HCT116 (cell line): ENCODE measurements around the gene PGRMC2. TPM values are rescaled to one million over a fixed set of nuclear protein-coding genes. Genes with fewer than 3 reads are reported as not detected.

Experiments
- ATAC-seq: fragments of 200-7000 bp; cut with Tn5 transposase; 2 replicates; pipeline ENCODE4 v1.9.1; 2020; ENCODE audit warnings: mild to moderate bottlenecking, moderate library complexity
- BruUV-seq: library from RNA; stranded (reverse); fragments of 400-500 nt; replicated peaks from 2 replicates; lab custom pipeline; 2021; lab: Mats Ljungman, UMichigan
- CTCF ChIA-PET: fragments of 300-600 bp; sonication (Branson Sonifier 250); formaldehyde crosslinking; loops from one replicate; lab custom pipeline; 2021; ENCODE audit warnings: antibody characterized with exemption; lab: Charles Lee
- POLR2A ChIA-PET: fragments of 300-600, 350-600 bp; sonication (Branson Sonifier 250); formaldehyde crosslinking; loops from one replicate; lab custom pipeline; 2021; ENCODE audit warnings: antibody characterized with exemption; lab: Charles Lee
- RAD21 ChIA-PET, 2 experiments: fragments of 300-600 bp; sonication (Branson Sonifier 250); formaldehyde crosslinking; loops; one replicate each; lab custom pipeline; 2023; ENCODE audit warnings: low total read pairs in 2 of 2; ENCODE audit not compliant: uncharacterized antibody in 2 of 2, unreplicated experiment in 2 of 2, low non-redundant PET in 1 of 2; lab: Charles Lee
- DNase-seq: peaks from one replicate; pipeline ENCODE4 v3.0.0-alpha.2; 2010; ENCODE audit warnings: low read depth, low spot score
- H2AFZ ChIP-seq: fragments of 200-600 bp; shearing (Covaris generic), sonication (generic); 2 replicates; pipeline ENCODE4 v1.6.1; 2017; ENCODE audit warnings: low read depth, mixed run types, mixed read lengths, antibody characterized with exemption, low read length; ENCODE audit not compliant: poor library complexity, severe bottlenecking
- H3K27ac ChIP-seq: 2 replicates; pipeline ENCODE4 v1.5.1; 2012; ENCODE audit warnings: low read depth, low read length
- H3K27me3 ChIP-seq: fragments of 200-600 bp; sonication (generic); 2 replicates; pipeline ENCODE4 v1.6.1; 2016; ENCODE audit warnings: mixed run types, low read length, mixed read lengths; ENCODE audit not compliant: insufficient read depth
- H3K36me3 ChIP-seq, 2 experiments: fragments of 200-500 bp in 1 of 2; fragments of 200-600 bp in 1 of 2; sonication (Bioruptor generic) in 1 of 2; sonication (generic) in 1 of 2; 2 replicates each; pipeline versions ENCODE4 v1.5.1 to v1.6.1; 2014 to 2016; ENCODE audit warnings: low read length in 2 of 2, inconsistent platforms in 1 of 2, mixed read lengths in 1 of 2, mixed run types in 1 of 2; ENCODE audit not compliant: insufficient read depth in 2 of 2, control insufficient read depth in 1 of 2
- H3K4me1 ChIP-seq, 2 experiments: fragments of 200-600 bp in 1 of 2; sonication (generic) in 1 of 2; 2 replicates each; pipeline versions ENCODE4 v1.5.1 to v1.6.1; 2012 to 2017; ENCODE audit warnings: low read length in 2 of 2, inconsistent platforms in 1 of 2, mild to moderate bottlenecking in 1 of 2, mixed read lengths in 1 of 2, mixed run types in 1 of 2, moderate library complexity in 1 of 2; ENCODE audit not compliant: insufficient read depth in 2 of 2, control insufficient read depth in 1 of 2
- H3K4me2 ChIP-seq: fragments of 200-600 bp; sonication (generic); 2 replicates; pipeline ENCODE4 v1.6.1; 2017; ENCODE audit warnings: mixed run types, low read length, mixed read lengths
- H3K4me3 ChIP-seq, 2 experiments: fragments of 200-600 bp in 1 of 2; sonication (generic) in 1 of 2; replicated peaks in 1 of 2; 2 replicates each; pipeline ENCODE4 v1.5.1; 2011 to 2016; ENCODE audit warnings: low read length in 2 of 2, control low read depth in 1 of 2, low read depth in 1 of 2, mild to moderate bottlenecking in 1 of 2, mixed read lengths in 1 of 2, mixed run types in 1 of 2
- H3K79me2 ChIP-seq: fragments of 200-600 bp; sonication (generic); 2 replicates; pipeline ENCODE4 v1.6.1; 2017; ENCODE audit warnings: mild to moderate bottlenecking, mixed run types, low read length, moderate library complexity, mixed read lengths; ENCODE audit not compliant: insufficient read depth
- H3K9ac ChIP-seq: fragments of 200-600 bp; sonication (generic); 2 replicates; pipeline ENCODE4 v1.6.1; 2016; ENCODE audit warnings: low read length, mixed read lengths
- H3K9me2 ChIP-seq: fragments of 200-600 bp; sonication (generic), shearing (Covaris generic); 2 replicates; pipeline ENCODE4 v1.6.1; 2017; ENCODE audit warnings: mixed run types, mild to moderate bottlenecking, moderate library complexity; ENCODE audit not compliant: insufficient read depth
- H3K9me3 ChIP-seq, 2 experiments: fragments of 200-500 bp in 1 of 2; fragments of 200-600 bp in 1 of 2; sonication (Bioruptor generic) in 1 of 2; sonication (generic) in 1 of 2; 2 replicates each; pipeline ENCODE4 v1.6.1; 2014 to 2017; ENCODE audit warnings: low read length in 2 of 2, mixed read lengths in 2 of 2, inconsistent platforms in 1 of 2, low read depth in 1 of 2, mild to moderate bottlenecking in 1 of 2, mixed run types in 1 of 2, moderate library complexity in 1 of 2; ENCODE audit not compliant: control insufficient read depth in 1 of 2, insufficient read depth in 1 of 2
- H4K20me1 ChIP-seq: fragments of 200-600 bp; sonication (generic), shearing (Covaris generic); 2 replicates; pipeline ENCODE4 v1.6.1; 2017; ENCODE audit warnings: mixed run types, mild to moderate bottlenecking, moderate library complexity; ENCODE audit not compliant: insufficient read depth
- CBX3 ChIP-seq: IDR thresholded peaks from 2 replicates; pipeline ENCODE4 v1.6.1; 2012; ENCODE audit warnings: low read depth
- CEBPB ChIP-seq: IDR thresholded peaks from 2 replicates; pipeline ENCODE4 v1.6.1; 2012; ENCODE audit warnings: low read depth
- EGR1 ChIP-seq: IDR thresholded peaks from 2 replicates; pipeline ENCODE4 v1.6.1; 2012; ENCODE audit warnings: low read depth
- EZH2phosphoT487 ChIP-seq: fragments of 200-600 bp; IDR thresholded peaks from 2 replicates; pipeline ENCODE4 v1.6.1; 2018; ENCODE audit warnings: antibody characterized with exemption, borderline replicate concordance
- JUND ChIP-seq: IDR thresholded peaks from 2 replicates; pipeline ENCODE4 v1.6.1; 2012
- POLR2A ChIP-seq: IDR thresholded peaks from 2 replicates; pipeline ENCODE4 v1.7.0; 2011; ENCODE audit warnings: borderline replicate concordance; ENCODE audit not compliant: insufficient read depth, insufficient read length; ENCODE audit errors: extremely low read depth
- RAD21 ChIP-seq: IDR thresholded peaks from 2 replicates; pipeline ENCODE4 v1.6.1; 2012; ENCODE audit warnings: low read depth, mild to moderate bottlenecking
- SIN3A ChIP-seq: IDR thresholded peaks from 2 replicates; pipeline ENCODE4 v1.6.1; 2012; ENCODE audit warnings: low read depth
- SP1 ChIP-seq: IDR thresholded peaks from 2 replicates; pipeline ENCODE4 v1.6.1; 2012; ENCODE audit warnings: low read depth
- TCF7L2 ChIP-seq: IDR thresholded peaks from 2 replicates; pipeline ENCODE4 v1.7.0; 2011; ENCODE audit warnings: borderline replicate concordance, inconsistent platforms; ENCODE audit not compliant: insufficient read depth, insufficient read length; ENCODE audit errors: extremely low read depth
- ZBTB33 ChIP-seq: IDR thresholded peaks from 2 replicates; pipeline ENCODE4 v1.6.1; 2011; ENCODE audit warnings: mild to moderate bottlenecking, low read length, moderate library complexity; ENCODE audit not compliant: insufficient replicate concordance; ENCODE audit errors: extremely low read depth
- ZFX ChIP-seq: fragments of 450-650 bp; IDR thresholded peaks from 2 replicates; pipeline ENCODE4 v1.6.1; 2017
- ZNF274 ChIP-seq: fragments of 200-500 bp; sonication (Bioruptor generic); IDR thresholded peaks from 2 replicates; pipeline ENCODE4 v1.6.1; 2014; ENCODE audit warnings: mild to moderate bottlenecking, low read depth, low read length, inconsistent platforms
- intact Hi-C: fragments of 100-400 bp; cut with micrococcal nuclease; formaldehyde crosslinking; loops from 2 replicates; pipeline ENCODE4 v1.10.0; 2022
- total RNA-seq: library from RNA; stranded (reverse); gene quantifications from one replicate; pipeline ENCODE4 v1.2.1, GENCODE V29; 2021; ENCODE audit not compliant: unreplicated experiment
- TF ChIP-seq, protein P1 (sequence below): IDR thresholded peaks from 2 replicates; pipeline ENCODE4 v1.6.1; 2012
- TF ChIP-seq, protein P2 (sequence below): IDR thresholded peaks from 2 replicates; pipeline ENCODE4 v1.6.1; 2012; ENCODE audit warnings: low read depth

The PGRMC2 gene
- total RNA-seq, 1 experiment from 2014 or later: 52.3 TPM

GRCh38 chr4:128335541-128335940 is 47.9 kb upstream of the PGRMC2 start:
- ATAC-seq (no peak), DNase-seq (no peak)
- ChIA-PET CTCF (no interaction called here), RAD21 (no interaction called here), POLR2A (no interaction called here)
- TF ChIP-seq ZFX (no peak), ZBTB33 (no peak), SIN3A (no peak), EGR1 (no peak), CEBPB (no peak), ZNF274 (no peak), EZH2phosphoT487 (no peak), SP1 (no peak), JUND (no peak), CBX3 (no peak), TCF7L2 (no peak), RAD21 (no peak), POLR2A (no peak)
- TF ChIP-seq, protein P1, sequence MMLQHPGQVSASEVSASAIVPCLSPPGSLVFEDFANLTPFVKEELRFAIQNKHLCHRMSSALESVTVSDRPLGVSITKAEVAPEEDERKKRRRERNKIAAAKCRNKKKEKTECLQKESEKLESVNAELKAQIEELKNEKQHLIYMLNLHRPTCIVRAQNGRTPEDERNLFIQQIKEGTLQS: no peak
- TF ChIP-seq, protein P2, sequence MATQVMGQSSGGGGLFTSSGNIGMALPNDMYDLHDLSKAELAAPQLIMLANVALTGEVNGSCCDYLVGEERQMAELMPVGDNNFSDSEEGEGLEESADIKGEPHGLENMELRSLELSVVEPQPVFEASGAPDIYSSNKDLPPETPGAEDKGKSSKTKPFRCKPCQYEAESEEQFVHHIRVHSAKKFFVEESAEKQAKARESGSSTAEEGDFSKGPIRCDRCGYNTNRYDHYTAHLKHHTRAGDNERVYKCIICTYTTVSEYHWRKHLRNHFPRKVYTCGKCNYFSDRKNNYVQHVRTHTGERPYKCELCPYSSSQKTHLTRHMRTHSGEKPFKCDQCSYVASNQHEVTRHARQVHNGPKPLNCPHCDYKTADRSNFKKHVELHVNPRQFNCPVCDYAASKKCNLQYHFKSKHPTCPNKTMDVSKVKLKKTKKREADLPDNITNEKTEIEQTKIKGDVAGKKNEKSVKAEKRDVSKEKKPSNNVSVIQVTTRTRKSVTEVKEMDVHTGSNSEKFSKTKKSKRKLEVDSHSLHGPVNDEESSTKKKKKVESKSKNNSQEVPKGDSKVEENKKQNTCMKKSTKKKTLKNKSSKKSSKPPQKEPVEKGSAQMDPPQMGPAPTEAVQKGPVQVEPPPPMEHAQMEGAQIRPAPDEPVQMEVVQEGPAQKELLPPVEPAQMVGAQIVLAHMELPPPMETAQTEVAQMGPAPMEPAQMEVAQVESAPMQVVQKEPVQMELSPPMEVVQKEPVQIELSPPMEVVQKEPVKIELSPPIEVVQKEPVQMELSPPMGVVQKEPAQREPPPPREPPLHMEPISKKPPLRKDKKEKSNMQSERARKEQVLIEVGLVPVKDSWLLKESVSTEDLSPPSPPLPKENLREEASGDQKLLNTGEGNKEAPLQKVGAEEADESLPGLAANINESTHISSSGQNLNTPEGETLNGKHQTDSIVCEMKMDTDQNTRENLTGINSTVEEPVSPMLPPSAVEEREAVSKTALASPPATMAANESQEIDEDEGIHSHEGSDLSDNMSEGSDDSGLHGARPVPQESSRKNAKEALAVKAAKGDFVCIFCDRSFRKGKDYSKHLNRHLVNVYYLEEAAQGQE: no peak
- Histone ChIP-seq H3K4me3 (no peak overlapping the region), H3K4me2 (no peak overlapping the region), H3K27me3 (no peaks in the 10 kb centered on the region), H3K9me2 (no peaks in the 10 kb centered on the region), H3K79me2 (no peaks in the 10 kb centered on the region), H3K36me3 (no peaks in the 10 kb centered on the region), H3K4me1 (peaks cover 0 to 10% of the 10 kb centered on the region in 2 experiments; a peak in 2 of 4 replicates), H3K27ac (no peak overlapping the region), H3K9me3 (no peaks in the 10 kb centered on the region), H3K9ac (no peak overlapping the region), H4K20me1 (no peaks in the 10 kb centered on the region), H2AFZ (no peak overlapping the region)
- BruUV-seq: no TSS peak
- intact Hi-C loops: no loop called here
